Measurements from ENCODE around the gene LAPTM5. TPM values are rescaled to one million over a fixed set of nuclear protein-coding genes. Genes with fewer than 3 reads are reported as not detected.

Gene LAPTM5
- total RNA-seq, 1 donor from 2014 or later: 189 TPM

GRCh38 chr1:30714025-30714424 is 43.5 kb downstream of the LAPTM5 start:
- intact Hi-C loops (cut with micrococcal nuclease): loop anchor here (10.0 kb wide), 1 partner anchor 1479 kb away; the partner anchor contains the start of genes MECR and PTPRU
- no peaks in the 10 kb centered on the region for H3K27me3 Mint-ChIP-seq (ENCODE audit: low read depth)
- DNase-seq (ENCODE audit: low spot score): no peak
- H3K36me3 Mint-ChIP-seq (ENCODE audit: low read depth): no peaks in the 10 kb centered on the region
- peaks cover 11% of the 10 kb centered on the region for H3K9me3 Mint-ChIP-seq
- H3K4me3 Mint-ChIP-seq (ENCODE audit: low read depth): no peak overlapping the region
- H3K4me1 Mint-ChIP-seq (ENCODE audit: low read depth): peaks cover 5% of the 10 kb centered on the region
- H3K27ac Mint-ChIP-seq: no peak overlapping the region

- peaks cover 5% of the 10 kb centered on the region for H3K4me1 Mint-ChIP-seq (ENCODE audit: low read depth)
- H3K9me3 Mint-ChIP-seq: peaks cover 11% of the 10 kb centered on the region
- H3K27me3 Mint-ChIP-seq (ENCODE audit: low read depth): no peaks in the 10 kb centered on the region
- DNase-seq (ENCODE audit: low spot score): no peak
- H3K27ac Mint-ChIP-seq: no peak overlapping the region
- H3K36me3 Mint-ChIP-seq (ENCODE audit: low read depth): no peaks in the 10 kb centered on the region
- intact Hi-C loops (cut with micrococcal nuclease): loop anchor here (10.0 kb wide), 1 partner anchor 1479 kb away; the partner anchor contains the start of genes MECR and PTPRU
- H3K4me3 Mint-ChIP-seq (ENCODE audit: low read depth): no peak overlapping the region
Measured at GRCh38 chr1:30713311-30713710, 44.3 kb downstream of the LAPTM5 start.

GRCh38 chr1:30712583-30712982 is 45.0 kb downstream of the LAPTM5 start:
- intact Hi-C loops (cut with micrococcal nuclease): loop anchor here (10.0 kb wide), 1 partner anchor 1478 kb away; the partner anchor contains the start of genes MECR and PTPRU
- Mint-ChIP-seq H3K36me3 (ENCODE audit: low read depth) (no peaks in the 10 kb centered on the region), H3K9me3 (peaks cover 11% of the 10 kb centered on the region), H3K4me1 (ENCODE audit: low read depth) (peaks cover 3% of the 10 kb centered on the region), H3K27ac (no peak overlapping the region), H3K27me3 (ENCODE audit: low read depth) (no peaks in the 10 kb centered on the region), H3K4me3 (ENCODE audit: low read depth) (no peak overlapping the region)
- no peak for DNase-seq (ENCODE audit: low spot score)

- Mint-ChIP-seq H3K27ac (no peak overlapping the region), H3K4me1 (ENCODE audit: low read depth) (no peaks in the 10 kb centered on the region), H3K36me3 (ENCODE audit: low read depth) (no peaks in the 10 kb centered on the region), H3K4me3 (ENCODE audit: low read depth) (no peak overlapping the region), H3K27me3 (ENCODE audit: low read depth) (peaks cover 4% of the 10 kb centered on the region), H3K9me3 (peaks cover 7% of the 10 kb centered on the region)
- no peak for DNase-seq (ENCODE audit: low spot score)
- intact Hi-C loops (cut with micrococcal nuclease): loop anchor here (10.0 kb wide), 1 partner anchor 1476 kb away; the partner anchor contains the start of genes MECR and PTPRU
Measured at GRCh38 chr1:30710407-30710806, 47.2 kb downstream of the LAPTM5 start.

- DNase-seq (ENCODE audit: low spot score): no peak
- no peak overlapping the region for H3K4me3 Mint-ChIP-seq (ENCODE audit: low read depth)
- peaks cover 4% of the 10 kb centered on the region for H3K27me3 Mint-ChIP-seq (ENCODE audit: low read depth)
- no peaks in the 10 kb centered on the region for H3K4me1 Mint-ChIP-seq (ENCODE audit: low read depth)
- intact Hi-C loops (cut with micrococcal nuclease): loop anchor here (10.0 kb wide), 1 partner anchor 324 kb away; no protein-coding TSS in a partner anchor
- no peak overlapping the region for H3K27ac Mint-ChIP-seq
- H3K9me3 Mint-ChIP-seq: no peaks in the 10 kb centered on the region
- H3K36me3 Mint-ChIP-seq (ENCODE audit: low read depth): no peaks in the 10 kb centered on the region
Measured at GRCh38 chr1:30708361-30708728, 49.2 kb downstream of the LAPTM5 start.

- Mint-ChIP-seq H3K36me3 (ENCODE audit: low read depth) (no peaks in the 10 kb centered on the region), H3K27me3 (ENCODE audit: low read depth) (peaks cover 4% of the 10 kb centered on the region), H3K9me3 (no peaks in the 10 kb centered on the region), H3K27ac (no peak overlapping the region), H3K4me3 (ENCODE audit: low read depth) (no peak overlapping the region), H3K4me1 (ENCODE audit: low read depth) (no peaks in the 10 kb centered on the region)
- intact Hi-C loops (cut with micrococcal nuclease): loop anchor here (10.0 kb wide), 1 partner anchor 323 kb away; no protein-coding TSS in a partner anchor
- DNase-seq (ENCODE audit: low spot score): peak; percentile 33
Measured at GRCh38 chr1:30707412-30708360, 49.9 kb downstream of the LAPTM5 start.

GRCh38 chr1:30706528-30706927 is 51.0 kb downstream of the LAPTM5 start:
- no peaks in the 10 kb centered on the region for H3K9me3 Mint-ChIP-seq
- H3K4me1 Mint-ChIP-seq (ENCODE audit: low read depth): no peaks in the 10 kb centered on the region
- intact Hi-C loops (cut with micrococcal nuclease): loop anchor here (10.0 kb wide), 1 partner anchor 322 kb away; no protein-coding TSS in a partner anchor

GRCh38 chr1:30705698-30706097 is 51.9 kb downstream of the LAPTM5 start:
- Mint-ChIP-seq H3K4me3 (ENCODE audit: low read depth) (no peak overlapping the region), H3K27me3 (ENCODE audit: low read depth) (peaks cover 4% of the 10 kb centered on the region), H3K4me1 (ENCODE audit: low read depth) (no peaks in the 10 kb centered on the region), H3K27ac (no peak overlapping the region), H3K36me3 (ENCODE audit: low read depth) (no peaks in the 10 kb centered on the region), H3K9me3 (no peaks in the 10 kb centered on the region)
- no peak for DNase-seq (ENCODE audit: low spot score)
- intact Hi-C loops (cut with micrococcal nuclease): loop anchor here (10.0 kb wide), 1 partner anchor 321 kb away; no protein-coding TSS in a partner anchor

More at GRCh38 chr1:30706528-30706927, 51.0 kb downstream of the LAPTM5 start:
- peaks cover 4% of the 10 kb centered on the region for H3K27me3 Mint-ChIP-seq (ENCODE audit: low read depth)
- H3K27ac Mint-ChIP-seq: no peak overlapping the region
- H3K36me3 Mint-ChIP-seq (ENCODE audit: low read depth): no peaks in the 10 kb centered on the region
- DNase-seq (ENCODE audit: low spot score): no peak
- H3K4me3 Mint-ChIP-seq (ENCODE audit: low read depth): no peak overlapping the region

- Mint-ChIP-seq H3K27me3 (ENCODE audit: low read depth) (peaks cover 4% of the 10 kb centered on the region), H3K9me3 (no peaks in the 10 kb centered on the region), H3K27ac (no peak overlapping the region), H3K4me3 (ENCODE audit: low read depth) (no peak overlapping the region), H3K36me3 (ENCODE audit: low read depth) (no peaks in the 10 kb centered on the region), H3K4me1 (ENCODE audit: low read depth) (no peaks in the 10 kb centered on the region)
- intact Hi-C loops (cut with micrococcal nuclease): loop anchor here (10.0 kb wide), 1 partner anchor 320 kb away; no protein-coding TSS in a partner anchor
- no peak for DNase-seq (ENCODE audit: low spot score)
Measured at GRCh38 chr1:30704765-30705509, 52.6 kb downstream of the LAPTM5 start.

- H3K9me3 Mint-ChIP-seq: no peaks in the 10 kb centered on the region
Measured at GRCh38 chr1:30704271-30704670, 53.3 kb downstream of the LAPTM5 start.

GRCh38 chr1:30702823-30703222 is 54.8 kb downstream of the LAPTM5 start:
- no peaks in the 10 kb centered on the region for H3K36me3 Mint-ChIP-seq (ENCODE audit: low read depth)
- DNase-seq (ENCODE audit: low spot score): no peak
- no peaks in the 10 kb centered on the region for H3K9me3 Mint-ChIP-seq
- H3K4me1 Mint-ChIP-seq (ENCODE audit: low read depth): no peaks in the 10 kb centered on the region
- no peak overlapping the region for H3K27ac Mint-ChIP-seq
- intact Hi-C loops (cut with micrococcal nuclease): loop anchor here (10.0 kb wide), 1 partner anchor 318 kb away; no protein-coding TSS in a partner anchor
- peaks cover 4% of the 10 kb centered on the region for H3K27me3 Mint-ChIP-seq (ENCODE audit: low read depth)
- H3K4me3 Mint-ChIP-seq (ENCODE audit: low read depth): no peak overlapping the region

More at GRCh38 chr1:30704271-30704670, 53.3 kb downstream of the LAPTM5 start:
- Mint-ChIP-seq H3K27ac (no peak overlapping the region), H3K27me3 (ENCODE audit: low read depth) (peaks cover 4% of the 10 kb centered on the region), H3K4me3 (ENCODE audit: low read depth) (no peak overlapping the region), H3K36me3 (ENCODE audit: low read depth) (no peaks in the 10 kb centered on the region), H3K4me1 (ENCODE audit: low read depth) (no peaks in the 10 kb centered on the region)
- intact Hi-C loops (cut with micrococcal nuclease): loop anchor here (10.0 kb wide), 1 partner anchor 319 kb away; no protein-coding TSS in a partner anchor
- DNase-seq (ENCODE audit: low spot score): no peak

GRCh38 chr1:30701258-30701633 is 56.3 kb downstream of the LAPTM5 start:
- Mint-ChIP-seq H3K4me3 (ENCODE audit: low read depth) (no peak overlapping the region), H3K36me3 (ENCODE audit: low read depth) (no peaks in the 10 kb centered on the region), H3K27ac (no peak overlapping the region), H3K4me1 (ENCODE audit: low read depth) (no peaks in the 10 kb centered on the region), H3K27me3 (ENCODE audit: low read depth) (peaks cover 2% of the 10 kb centered on the region), H3K9me3 (no peaks in the 10 kb centered on the region)
- intact Hi-C loops (cut with micrococcal nuclease): loop anchor here (10.0 kb wide), 1 partner anchor 316 kb away; no protein-coding TSS in a partner anchor
- no peak for DNase-seq (ENCODE audit: low spot score)
